HG02763 (cell line): ENCODE results near the gene KCNJ4.

Experiments
- ATAC-seq: cut with Tn5 transposase; IDR thresholded peaks from one replicate; pipeline ENCODE4 v1.9.1; 2021; ENCODE audit warnings: mild to moderate bottlenecking, moderate library complexity; ENCODE audit not compliant: unreplicated experiment

KCNJ4 gene

DNA sequence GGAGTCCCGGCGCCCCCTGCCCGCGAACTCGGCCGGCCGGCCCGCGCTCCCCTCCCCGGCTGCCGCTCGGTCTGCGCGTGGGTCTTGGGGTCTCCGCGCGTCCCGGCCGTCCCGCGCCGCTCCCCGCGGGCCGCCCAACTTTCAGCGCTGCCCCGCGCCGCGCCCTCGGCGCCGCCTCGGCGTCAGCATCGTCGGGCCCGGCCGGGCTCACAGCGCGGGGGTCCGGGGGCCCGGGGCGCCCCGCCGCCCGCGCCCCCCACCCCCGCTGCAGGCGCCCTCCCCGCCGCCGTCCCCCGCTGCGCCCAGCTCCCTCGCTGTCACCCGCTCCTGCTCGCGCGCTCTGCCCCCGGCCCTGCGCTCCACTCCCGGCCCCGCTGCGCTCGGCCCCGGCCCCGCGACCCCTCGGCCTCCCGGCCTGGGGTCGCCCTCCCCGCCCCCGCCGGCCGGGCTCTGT lies at the start of gene KCNJ4:
Gene KCNJ4 (minus strand): TSS at position 124 of the 454 bp plus-strand sequence. CDS start 27,067 bp downstream, outside the sequence.
- no peak for ATAC-seq

DNA sequence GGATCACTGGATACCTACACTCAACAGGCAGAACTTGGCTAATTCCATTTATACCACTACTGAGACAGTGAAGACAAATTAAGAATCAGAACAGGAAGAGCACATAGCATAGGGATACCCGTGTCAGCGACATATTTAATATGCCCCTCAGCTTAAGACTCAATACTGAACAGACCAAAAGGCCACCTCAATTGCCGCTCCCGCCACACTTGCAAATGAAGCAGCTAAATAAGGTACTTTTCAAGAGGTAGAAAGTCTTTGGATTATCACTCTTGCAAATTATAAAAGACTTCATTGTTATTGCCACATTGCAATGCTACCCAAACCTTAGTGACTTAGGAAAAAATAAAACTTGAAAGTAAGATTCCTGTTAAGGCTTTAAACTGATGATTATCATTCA lies 48.0 kb upstream of the KCNJ4 start:
- no peak for ATAC-seq

GRCh38 chr22:38501797-38502672 lies 47.0 kb upstream of the KCNJ4 start:
- no peak for ATAC-seq

DNA sequence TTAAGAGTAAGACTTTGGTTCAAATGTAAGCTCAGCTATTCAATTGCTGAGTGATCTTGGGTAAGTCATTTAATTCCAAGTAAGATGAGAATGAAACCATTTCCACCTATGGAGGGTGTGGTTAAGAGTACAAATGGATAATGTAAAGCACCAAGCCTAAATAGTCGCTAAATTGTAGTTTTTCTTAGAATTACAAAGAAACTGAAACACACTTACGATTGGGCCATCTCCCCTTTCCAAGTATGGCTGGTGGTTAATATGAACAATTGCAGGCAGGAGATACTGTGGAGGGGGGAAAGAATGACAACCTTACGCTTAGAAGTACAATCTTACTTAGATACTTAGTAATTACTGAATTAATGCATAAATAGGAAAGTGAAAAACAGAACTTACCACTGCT lies 42.9 kb upstream of the KCNJ4 start:
- no peak for ATAC-seq

- no peak for ATAC-seq
Measured at GRCh38 chr22:38494939-38495338, 39.9 kb upstream of the KCNJ4 start.

- no peak for ATAC-seq
Measured at GRCh38 chr22:38494498-38494897, 39.5 kb upstream of the KCNJ4 start.

GRCh38 chr22:38491707-38492348 lies 36.8 kb upstream of the KCNJ4 start:
- no peak for ATAC-seq

- ATAC-seq: no peak
Measured at GRCh38 chr22:38490915-38491314, 35.9 kb upstream of the KCNJ4 start.

GRCh38 chr22:38490475-38490874 lies 35.5 kb upstream of the KCNJ4 start:
- no peak for ATAC-seq

DNA sequence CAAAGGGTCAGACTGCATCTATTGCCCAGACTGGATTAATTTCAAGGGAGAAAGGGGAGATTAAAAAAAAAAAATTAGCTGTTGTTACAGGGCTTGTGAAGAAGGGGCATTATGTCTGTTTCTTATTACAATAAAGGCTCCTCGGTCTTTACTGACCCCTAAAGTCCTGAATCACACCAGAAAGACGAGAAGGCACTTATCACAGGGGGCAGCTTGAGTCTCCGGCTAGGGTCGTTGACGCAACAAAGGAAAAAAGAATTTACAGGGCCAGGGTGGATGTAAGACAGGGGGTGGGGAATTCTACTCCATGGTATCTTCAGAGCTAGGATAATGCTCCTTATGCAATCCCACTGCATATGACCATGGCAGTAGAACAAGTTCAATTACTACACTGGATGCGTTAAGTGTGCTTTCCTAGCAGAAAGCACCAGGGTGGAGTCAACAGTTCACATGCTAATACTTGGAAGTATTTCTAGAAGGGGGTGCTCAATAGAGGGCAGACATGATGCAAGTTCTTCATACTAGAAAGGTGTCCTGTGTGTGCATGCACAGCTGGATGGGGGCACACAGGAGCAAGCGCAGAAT lies 34.7 kb upstream of the KCNJ4 start:
- no peak for ATAC-seq

- no peak for ATAC-seq
Measured at GRCh38 chr22:38489142-38489541, 34.1 kb upstream of the KCNJ4 start.

DNA sequence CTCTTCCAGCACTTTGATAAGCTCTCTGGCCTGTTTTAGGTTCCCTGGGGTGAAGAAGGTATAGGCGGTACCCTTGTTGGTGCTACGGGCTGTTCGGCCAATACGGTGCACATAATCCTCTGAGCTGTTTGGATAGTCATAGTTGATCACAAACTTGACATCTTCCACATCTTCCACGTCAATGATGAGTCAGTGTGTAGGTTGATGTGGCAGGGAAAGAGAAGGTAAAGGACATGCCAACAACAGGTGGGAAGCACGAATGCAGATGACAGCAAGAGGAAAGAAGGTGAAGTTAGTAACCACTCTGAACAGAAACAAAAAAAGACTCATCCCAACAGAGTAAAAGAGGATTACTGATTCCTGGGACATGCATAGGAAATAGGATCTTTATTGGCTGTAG lies 32.9 kb upstream of the KCNJ4 start:
- no peak for ATAC-seq

GRCh38 chr22:38485783-38486182 lies 30.8 kb upstream of the KCNJ4 start:
- ATAC-seq: no peak

- ATAC-seq: no peak
Measured at GRCh38 chr22:38484244-38484643, 29.2 kb upstream of the KCNJ4 start.

GRCh38 chr22:38482662-38483308 lies 27.8 kb upstream of the KCNJ4 start:
- no peak for ATAC-seq

DNA sequence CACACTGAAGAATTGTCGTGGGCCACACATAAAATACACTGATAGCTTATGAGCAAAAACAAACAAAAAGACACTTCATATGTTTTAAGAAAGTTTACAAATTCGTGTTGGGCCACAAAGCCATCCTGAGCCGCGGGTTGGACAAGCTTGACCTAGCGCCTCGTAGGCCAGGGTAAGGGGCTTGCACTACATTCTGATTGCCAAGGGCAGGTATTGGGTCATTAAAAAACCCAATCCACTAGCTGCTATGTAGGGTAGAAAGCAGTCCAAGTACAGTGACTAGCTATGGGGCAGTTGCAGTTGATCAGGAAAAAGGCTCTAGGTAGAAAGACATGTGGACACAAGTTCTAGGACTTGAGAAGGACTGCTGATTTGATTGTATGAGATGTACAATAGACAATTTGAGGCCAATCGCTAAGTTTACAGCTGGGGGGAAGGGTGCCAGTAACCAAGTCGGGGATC lies 26.9 kb upstream of the KCNJ4 start:
- ATAC-seq: no peak

- ATAC-seq: no peak
Measured at GRCh38 chr22:38481162-38481870, 26.3 kb upstream of the KCNJ4 start.

- ATAC-seq: no peak
Measured at GRCh38 chr22:38479096-38479837, 24.3 kb upstream of the KCNJ4 start.

GRCh38 chr22:38477585-38477984 lies 22.6 kb upstream of the KCNJ4 start:
- no peak for ATAC-seq
